ENCODE measurements around the gene ATG4A. TPM values are rescaled to one million over a fixed set of nuclear protein-coding genes. Genes with fewer than 3 reads are reported as not detected.

ATG4A gene
- total and polyA plus RNA-seq, 2 donors (not counting 1 experiment from before 2014, with no cell fraction given), result 13.5 to 13.8 TPM

GRCh38 chrX:108159028-108159670, 67.6 kb downstream of the ATG4A start:
- H3K79me2 ChIP-seq (ENCODE audit: control insufficient read depth, insufficient read depth, low read length), result no peaks in the 10 kb centered on the region
- TF ChIP-seq, protein P1, sequence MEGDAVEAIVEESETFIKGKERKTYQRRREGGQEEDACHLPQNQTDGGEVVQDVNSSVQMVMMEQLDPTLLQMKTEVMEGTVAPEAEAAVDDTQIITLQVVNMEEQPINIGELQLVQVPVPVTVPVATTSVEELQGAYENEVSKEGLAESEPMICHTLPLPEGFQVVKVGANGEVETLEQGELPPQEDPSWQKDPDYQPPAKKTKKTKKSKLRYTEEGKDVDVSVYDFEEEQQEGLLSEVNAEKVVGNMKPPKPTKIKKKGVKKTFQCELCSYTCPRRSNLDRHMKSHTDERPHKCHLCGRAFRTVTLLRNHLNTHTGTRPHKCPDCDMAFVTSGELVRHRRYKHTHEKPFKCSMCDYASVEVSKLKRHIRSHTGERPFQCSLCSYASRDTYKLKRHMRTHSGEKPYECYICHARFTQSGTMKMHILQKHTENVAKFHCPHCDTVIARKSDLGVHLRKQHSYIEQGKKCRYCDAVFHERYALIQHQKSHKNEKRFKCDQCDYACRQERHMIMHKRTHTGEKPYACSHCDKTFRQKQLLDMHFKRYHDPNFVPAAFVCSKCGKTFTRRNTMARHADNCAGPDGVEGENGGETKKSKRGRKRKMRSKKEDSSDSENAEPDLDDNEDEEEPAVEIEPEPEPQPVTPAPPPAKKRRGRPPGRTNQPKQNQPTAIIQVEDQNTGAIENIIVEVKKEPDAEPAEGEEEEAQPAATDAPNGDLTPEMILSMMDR (conservative IDR thresholded peaks at IDR 0.05 in 1 of 2, IDR thresholded peaks at IDR 0.05 in 1 of 2; ENCODE audit: low read depth in 1 of 2, low read length in 2 of 2), result no peak
- no peak for TF ChIP-seq EZH2 (IDR thresholded peaks at IDR 0.05; ENCODE audit: low read length, missing control alignments)
- no peak overlapping the region for H2AFZ ChIP-seq (ENCODE audit: low read length)

DNA sequence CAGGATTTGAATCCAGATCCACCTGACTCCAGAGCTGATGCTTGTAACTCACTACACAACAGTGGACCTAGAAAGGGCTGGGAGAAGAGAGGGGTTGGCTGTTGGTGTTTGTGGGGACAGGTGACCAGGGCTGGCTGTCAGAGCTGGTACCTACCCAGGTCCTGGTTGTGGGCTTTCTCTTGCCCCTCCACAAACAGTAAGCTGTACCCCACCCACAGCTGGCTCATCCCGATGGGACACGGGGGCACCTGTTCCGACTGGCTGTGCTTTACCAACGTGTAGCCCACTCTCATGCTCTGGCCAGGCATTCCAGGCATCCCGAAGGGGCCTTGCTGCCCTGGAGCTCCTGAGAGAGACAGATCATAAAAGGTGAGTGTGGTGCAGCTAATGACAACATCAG, 68.7 kb downstream of the ATG4A start:
- no peak overlapping the region for H3K4me3 ChIP-seq (replicated peaks in 1 of 4; ENCODE audit: control extremely low read depth in 1 of 4, insufficient read depth in 1 of 4, low read depth in 3 of 4, low read length in 4 of 4)

More at GRCh38 chrX:108159028-108159670, 67.6 kb downstream of the ATG4A start:
- no peaks in the 10 kb centered on the region for H3K4me1 ChIP-seq (ENCODE audit: control insufficient read depth, extremely low read depth, insufficient read depth, low read length)
- no peak overlapping the region for H3K4me3 ChIP-seq (replicated peaks in 1 of 4; ENCODE audit: control extremely low read depth in 1 of 4, insufficient read depth in 1 of 4, low read depth in 3 of 4, low read length in 4 of 4)
- no peak overlapping the region for H3K4me2 ChIP-seq (ENCODE audit: extremely low read depth, insufficient read depth, low read length)
- H4K20me1 ChIP-seq (ENCODE audit: control insufficient read depth, extremely low read depth, insufficient read depth, low read length), result no peaks in the 10 kb centered on the region
- no peak overlapping the region for H3K9ac ChIP-seq (ENCODE audit: insufficient read depth, low read length)
- H3K36me3 ChIP-seq (ENCODE audit: control insufficient read depth, insufficient read depth, low read length), result no peaks in the 10 kb centered on the region
- no peaks in the 10 kb centered on the region for H3K9me3 ChIP-seq (ENCODE audit: control insufficient read depth, insufficient read depth, low read depth, low read length)
- no peak for DNase-seq (ENCODE audit: low read depth in 2 of 2)
- no peaks in the 10 kb centered on the region for H3K27me3 ChIP-seq (ENCODE audit: control insufficient read depth, insufficient read depth, low read length)
- no peak overlapping the region for H3K27ac ChIP-seq (ENCODE audit: insufficient read depth, low read length)

GRCh38 chrX:108162265-108162664, 70.7 kb downstream of the ATG4A start:
- no peak for DNase-seq (ENCODE audit: low read depth in 2 of 2)
- no peaks in the 10 kb centered on the region for H3K36me3 ChIP-seq (ENCODE audit: control insufficient read depth, insufficient read depth, low read length)
- no peaks in the 10 kb centered on the region for H3K27me3 ChIP-seq (ENCODE audit: control insufficient read depth, insufficient read depth, low read length)
- H4K20me1 ChIP-seq (ENCODE audit: control insufficient read depth, extremely low read depth, insufficient read depth, low read length), result no peaks in the 10 kb centered on the region
- H3K79me2 ChIP-seq (ENCODE audit: control insufficient read depth, insufficient read depth, low read length), result no peaks in the 10 kb centered on the region
- TF ChIP-seq EZH2 (IDR thresholded peaks at IDR 0.05; ENCODE audit: low read length, missing control alignments), result no peak
- TF ChIP-seq, protein P1 (conservative IDR thresholded peaks at IDR 0.05 in 1 of 2, IDR thresholded peaks at IDR 0.05 in 1 of 2; ENCODE audit: low read depth in 1 of 2, low read length in 2 of 2), result no peak
- no peaks in the 10 kb centered on the region for H3K4me1 ChIP-seq (ENCODE audit: control insufficient read depth, extremely low read depth, insufficient read depth, low read length)
- H3K27ac ChIP-seq (ENCODE audit: insufficient read depth, low read length), result no peak overlapping the region
- no peak overlapping the region for H3K4me2 ChIP-seq (ENCODE audit: extremely low read depth, insufficient read depth, low read length)
- no peak overlapping the region for H3K9ac ChIP-seq (ENCODE audit: insufficient read depth, low read length)
- no peak overlapping the region for H2AFZ ChIP-seq (ENCODE audit: low read length)
- H3K4me3 ChIP-seq (replicated peaks in 1 of 4; ENCODE audit: control extremely low read depth in 1 of 4, insufficient read depth in 1 of 4, low read depth in 3 of 4, low read length in 4 of 4), result no peak overlapping the region
- no peaks in the 10 kb centered on the region for H3K9me3 ChIP-seq (ENCODE audit: control insufficient read depth, insufficient read depth, low read depth, low read length)

More for the DNA sequence above, 68.7 kb downstream of the ATG4A start:
- no peaks in the 10 kb centered on the region for H3K79me2 ChIP-seq (ENCODE audit: control insufficient read depth, insufficient read depth, low read length)
- no peaks in the 10 kb centered on the region for H3K9me3 ChIP-seq (ENCODE audit: control insufficient read depth, insufficient read depth, low read depth, low read length)
- no peak overlapping the region for H3K9ac ChIP-seq (ENCODE audit: insufficient read depth, low read length)
- no peaks in the 10 kb centered on the region for H3K4me1 ChIP-seq (ENCODE audit: control insufficient read depth, extremely low read depth, insufficient read depth, low read length)
- no peak overlapping the region for H3K4me2 ChIP-seq (ENCODE audit: extremely low read depth, insufficient read depth, low read length)
- no peaks in the 10 kb centered on the region for H3K27me3 ChIP-seq (ENCODE audit: control insufficient read depth, insufficient read depth, low read length)
- no peaks in the 10 kb centered on the region for H4K20me1 ChIP-seq (ENCODE audit: control insufficient read depth, extremely low read depth, insufficient read depth, low read length)
- no peak for DNase-seq (ENCODE audit: low read depth in 2 of 2)
- H3K27ac ChIP-seq (ENCODE audit: insufficient read depth, low read length), result no peak overlapping the region
- TF ChIP-seq EZH2 (IDR thresholded peaks at IDR 0.05; ENCODE audit: low read length, missing control alignments), result no peak
- TF ChIP-seq, protein P1 (conservative IDR thresholded peaks at IDR 0.05 in 1 of 2, IDR thresholded peaks at IDR 0.05 in 1 of 2; ENCODE audit: low read depth in 1 of 2, low read length in 2 of 2), result no peak
- H3K36me3 ChIP-seq (ENCODE audit: control insufficient read depth, insufficient read depth, low read length), result no peaks in the 10 kb centered on the region
- no peak overlapping the region for H2AFZ ChIP-seq (ENCODE audit: low read length)
